Neural progenitor cell (in vitro differentiated cells): ENCODE measurements around the gene SEMA7A.

ENCODE experiments used
- CTCF ChIP-seq: fragments of 200-600 bp; sonication (generic); IDR thresholded peaks from 2 replicates; pipeline ENCODE4 v1.5.1; 2017; ENCODE audit warnings: antibody characterized with exemption, mild to moderate bottlenecking
- EZH2phosphoT487 ChIP-seq: fragments of 200-600 bp; sonication (generic); IDR thresholded peaks from 2 replicates; pipeline ENCODE4 v1.6.1; 2017; ENCODE audit warnings: antibody characterized with exemption

- TF ChIP-seq CTCF (no peak), EZH2phosphoT487 (no peak)
Observed at GRCh38 chr15:74369756-74370155, 64.0 kb downstream of the SEMA7A start.
